Tibial nerve (tissue), 4 donors: ENCODE measurements around the gene FGF6. TPM values are rescaled to one million over a fixed set of nuclear protein-coding genes. Genes with fewer than 3 reads are reported as not detected.

Experiments used
- DNase-seq, 2 donors: peaks; one replicate each; pipeline ENCODE4 v3.0.0-alpha.2; 2019; ENCODE audit warnings: low spot score in 2 of 2
- H3K27ac ChIP-seq, 4 donors: fragments of 200-600 bp; sonication (generic) in 3 of 4; one replicate each; pipeline ENCODE4 v1.5.1; 2017 to 2019; ENCODE audit warnings: mild to moderate bottlenecking in 1 of 4
- H3K27me3 ChIP-seq, 2 donors: fragments of 200-600 bp; sonication (generic) in 1 of 2; one replicate each; pipeline versions ENCODE4 v1.5.1 to v1.6.0; 2017 to 2019
- H3K36me3 ChIP-seq, 3 donors: fragments of 200-600 bp; sonication (generic); one replicate each; pipeline ENCODE4 v1.5.1; 2018 to 2019
- H3K4me1 ChIP-seq, 4 donors: fragments of 200-600 bp; sonication (generic) in 3 of 4; one replicate each; pipeline ENCODE4 v1.5.1; 2017 to 2019
- H3K4me3 ChIP-seq, 4 donors: fragments of 200-600 bp; sonication (generic) in 3 of 4; one replicate each; pipeline ENCODE4 v1.5.1; 2017 to 2019; ENCODE audit warnings: mild to moderate bottlenecking in 1 of 4, moderate library complexity in 1 of 4
- H3K9me3 ChIP-seq, 4 donors: fragments of 200-600 bp; sonication (generic) in 3 of 4; one replicate each; pipeline ENCODE4 v1.5.1; 2017 to 2019
- CTCF ChIP-seq, 5 experiments: fragments of 200-600 bp in 3 of 5; fragments of 450-650 bp in 2 of 5; sonication (generic) in 3 of 5; IDR thresholded peaks; one replicate each; pipeline ENCODE4 v1.5.1; 2016 to 2019; ENCODE audit warnings: antibody characterized with exemption in 5 of 5, mild to moderate bottlenecking in 3 of 5, moderate library complexity in 2 of 5
- EP300 ChIP-seq, 2 donors: sonication (generic); formaldehyde crosslinking; IDR thresholded peaks; one replicate each; pipeline ENCODE4 v1.6.1; 2017; ENCODE audit warnings: antibody characterized with exemption in 2 of 2, mild to moderate bottlenecking in 1 of 2
- POLR2A ChIP-seq, 2 donors: fragments of 450-650 bp; IDR thresholded peaks; one replicate each; pipeline ENCODE4 v1.6.1; 2017; ENCODE audit warnings: antibody characterized with exemption in 2 of 2, mild to moderate bottlenecking in 2 of 2, moderate library complexity in 2 of 2
- WGBS, 2 donors: methylation state at CpG; one replicate each; pipeline ENCODE4 v1.1.5; 2018; 5-methylcytosine and 5-hydroxymethylcytosine counted together
- total RNA-seq, 4 donors: library from RNA; depleted of rRNA; stranded (reverse); fragments of >200 nt; gene quantifications; one replicate each; pipeline ENCODE4 v1.1.0, GENCODE V29; 2016

The FGF6 gene
- total RNA-seq, 4 donors from 2014 or later, result not detected

- WGBS, 2 donors, result 75 to 85% methylated on average over 5 of the region's 5 CpGs
- no peaks in the 10 kb centered on the region for H3K9me3 ChIP-seq
- H3K4me3 ChIP-seq, result no peak overlapping the region
- no peaks in the 10 kb centered on the region for H3K27me3 ChIP-seq
- no peaks in the 10 kb centered on the region for H3K36me3 ChIP-seq
- H3K4me1 ChIP-seq, result no peaks in the 10 kb centered on the region
- no peak for TF ChIP-seq EP300 (IDR thresholded peaks at IDR 0.05)
- TF ChIP-seq CTCF (IDR thresholded peaks at IDR 0.05), result no peak
- TF ChIP-seq POLR2A (IDR thresholded peaks at IDR 0.05), result no peak
- H3K27ac ChIP-seq, result no peak overlapping the region
- no peak for DNase-seq
Observed at GRCh38 chr12:4440187-4440941, 5.3 kb downstream of the FGF6 start.

- no peak for DNase-seq
- H3K27me3 ChIP-seq, result no peaks in the 10 kb centered on the region
- no peak for TF ChIP-seq CTCF (IDR thresholded peaks at IDR 0.05)
- no peak for TF ChIP-seq POLR2A (IDR thresholded peaks at IDR 0.05)
- TF ChIP-seq EP300 (IDR thresholded peaks at IDR 0.05), result no peak
- H3K36me3 ChIP-seq, result no peaks in the 10 kb centered on the region
- no peak overlapping the region for H3K4me3 ChIP-seq
- H3K4me1 ChIP-seq, result no peaks in the 10 kb centered on the region
- WGBS, 2 donors, result 58 to 65% methylated on average over 5 of the region's 5 CpGs
- no peaks in the 10 kb centered on the region for H3K9me3 ChIP-seq
- H3K27ac ChIP-seq, result no peak overlapping the region
Observed at GRCh38 chr12:4439736-4440135, 5.9 kb downstream of the FGF6 start.

GRCh38 chr12:4438834-4439596 is 6.6 kb downstream of the FGF6 start:
- H3K9me3 ChIP-seq, result no peaks in the 10 kb centered on the region
- no peak overlapping the region for H3K4me3 ChIP-seq
- 67 to 68% methylated on average over 14 of the region's 14 CpGs for WGBS, 2 donors
- no peak for TF ChIP-seq EP300 (IDR thresholded peaks at IDR 0.05)
- TF ChIP-seq POLR2A (IDR thresholded peaks at IDR 0.05), result no peak
- no peak for TF ChIP-seq CTCF (IDR thresholded peaks at IDR 0.05)
- no peaks in the 10 kb centered on the region for H3K4me1 ChIP-seq
- no peaks in the 10 kb centered on the region for H3K36me3 ChIP-seq
- no peak for DNase-seq
- H3K27ac ChIP-seq, result no peak overlapping the region
- H3K27me3 ChIP-seq, result no peaks in the 10 kb centered on the region

- TF ChIP-seq EP300 (IDR thresholded peaks at IDR 0.05) (no peak), CTCF (IDR thresholded peaks at IDR 0.05) (no peak), POLR2A (IDR thresholded peaks at IDR 0.05) (no peak)
- Histone ChIP-seq H3K4me1 (no peaks in the 10 kb centered on the region), H3K4me3 (no peak overlapping the region), H3K9me3 (no peaks in the 10 kb centered on the region), H3K36me3 (no peaks in the 10 kb centered on the region), H3K27me3 (no peaks in the 10 kb centered on the region), H3K27ac (no peak overlapping the region)
- 74 to 81% methylated on average over 6 of the region's 6 CpGs for WGBS, 2 donors
- no peak for DNase-seq
Observed at GRCh38 chr12:4435537-4435936, 10.1 kb downstream of the FGF6 start.
